ENCODE measurements around the gene C12orf43. TPM values are rescaled to one million over a fixed set of nuclear protein-coding genes. Genes with fewer than 3 reads are reported as not detected.

Gene C12orf43
- total RNA-seq, 1 donor from 2014 or later = 12.4 TPM

- DNase-seq (ENCODE audit: low spot score) = no peak
- ATAC-seq = no peak
- intact Hi-C loops (cut with DNase I) = no loop called here
These were observed 57.0 kb downstream of the C12orf43 start for GRCh38 chr12:120959111-120959878.

GRCh38 chr12:120956579-120957300 is 59.5 kb downstream of the C12orf43 start:
- intact Hi-C loops (cut with DNase I) = no loop called here
- DNase-seq (ENCODE audit: low spot score) (no peak), ATAC-seq (no peak)

GRCh38 chr12:120955232-120955631 is 61.1 kb downstream of the C12orf43 start:
- intact Hi-C loops (cut with DNase I) = no loop called here
- ATAC-seq (no peak), DNase-seq (ENCODE audit: low spot score) (no peak)

- no peak for ATAC-seq
- no peak for DNase-seq (ENCODE audit: low spot score)
- intact Hi-C loops (cut with DNase I) = no loop called here
These were observed 65.5 kb downstream of the C12orf43 start for GRCh38 chr12:120950807-120951206.

Other genes with a start within 250 kb of the C12orf43 start
- 58.5 TPM for gene SPPL3, start 112.1 kb downstream of the C12orf43 start, total RNA-seq
- gene HNF1A, start 37.9 kb downstream of the C12orf43 start, total RNA-seq = not detected
- 1.3 TPM for gene OASL, start 22.8 kb upstream of the C12orf43 start, total RNA-seq
- gene P2RX7, start 116.4 kb upstream of the C12orf43 start, total RNA-seq = 24.5 TPM
- gene P2RX4, start 193.6 kb upstream of the C12orf43 start, total RNA-seq = 24.2 TPM

Measured in sciatic nerve (tissue), 2 donors.